HepG2 (cell line): Measurements from ENCODE around the gene SETD3. TPM values are rescaled to one million over a fixed set of nuclear protein-coding genes. Genes with fewer than 3 reads are reported as not detected.

Experiments used
- AGO1 ChIP-seq: fragments of 200-400 bp; formaldehyde crosslinking; IDR thresholded peaks from 2 replicates; pipeline ENCODE4 v1.6.1; 2017; ENCODE audit warnings: mild to moderate bottlenecking, low read depth, low read length, moderate library complexity; ENCODE audit not compliant: poor library complexity, severe bottlenecking
- FOXK1 ChIP-seq: sonication (generic); formaldehyde crosslinking; IDR thresholded peaks from 2 replicates; pipeline ENCODE4 v1.4.0; 2020; ENCODE audit warnings: low read depth, missing genetic modification reagents, borderline replicate concordance
- FOXP1 ChIP-seq, 2 experiments: fragments of 450-650 bp in 1 of 2; IDR thresholded peaks; 2 replicates each; pipeline ENCODE4 v1.6.1; 2017 to 2018; ENCODE audit warnings: antibody characterized with exemption in 1 of 2
- HCFC1 ChIP-seq: fragments of 150-350 bp; IDR thresholded peaks from 2 replicates; pipeline ENCODE4 v1.6.1; 2014; ENCODE audit warnings: low read depth, low read length
- HMGA1 ChIP-seq: sonication (generic); formaldehyde crosslinking; conservative IDR thresholded peaks from 2 replicates; pipeline ENCODE4 v1.4.0; 2020; ENCODE audit warnings: missing genetic modification reagents
- IKZF5 ChIP-seq: IDR thresholded peaks from 2 replicates; pipeline ENCODE4 v1.6.1; 2018; ENCODE audit warnings: missing genetic modification reagents, mild to moderate bottlenecking, missing compliant biosample characterization
- KLF6 ChIP-seq: IDR thresholded peaks from 2 replicates; pipeline ENCODE4 v1.8.0; 2016; ENCODE audit warnings: missing biosample characterization, missing genetic modification reagents
- MEF2D ChIP-seq: sonication (generic); formaldehyde crosslinking; IDR thresholded peaks from 2 replicates; pipeline ENCODE4 v1.5.1; 2020; ENCODE audit warnings: mild to moderate bottlenecking, missing genetic modification reagents
- PITX1 ChIP-seq: sonication (generic); formaldehyde crosslinking; IDR thresholded peaks from 2 replicates; pipeline ENCODE4 v1.5.1; 2020; ENCODE audit warnings: mild to moderate bottlenecking, missing genetic modification reagents
- POGZ ChIP-seq: sonication (generic); formaldehyde crosslinking; IDR thresholded peaks from 2 replicates; pipeline ENCODE4 v1.4.0; 2020; ENCODE audit warnings: mild to moderate bottlenecking, missing genetic modification reagents
- PTBP1 ChIP-seq: fragments of 200-400 bp; formaldehyde crosslinking; IDR thresholded peaks from 2 replicates; pipeline ENCODE4 v1.6.1; 2018; ENCODE audit warnings: low read length, low read depth; ENCODE audit not compliant: poor library complexity, severe bottlenecking
- REPIN1 ChIP-seq: sonication (generic); formaldehyde crosslinking; IDR thresholded peaks from 2 replicates; pipeline ENCODE4 v1.8.0; 2022; ENCODE audit warnings: missing genetic modification reagents, low read depth, mild to moderate bottlenecking, borderline replicate concordance
- SETDB1 ChIP-seq: sonication (generic); formaldehyde crosslinking; IDR thresholded peaks from 2 replicates; pipeline ENCODE4 v1.5.1; 2020; ENCODE audit warnings: missing genetic modification reagents, mild to moderate bottlenecking, borderline replicate concordance
- THAP11 ChIP-seq: IDR thresholded peaks from 2 replicates; pipeline ENCODE4 v1.6.1; 2016; ENCODE audit warnings: missing biosample characterization, missing genetic modification reagents
- THRA ChIP-seq: sonication (generic); formaldehyde crosslinking; IDR thresholded peaks from 2 replicates; pipeline ENCODE4 v1.4.0; 2020; ENCODE audit warnings: missing genetic modification reagents, borderline replicate concordance
- ZFP36L1 ChIP-seq: sonication (generic); formaldehyde crosslinking; IDR thresholded peaks from 2 replicates; pipeline ENCODE4 v1.8.0; 2022; ENCODE audit warnings: mild to moderate bottlenecking, missing genetic modification reagents, moderate library complexity
- ZNF468 ChIP-seq: sonication (generic); formaldehyde crosslinking; IDR thresholded peaks from 2 replicates; pipeline ENCODE4 v1.8.0; 2022; ENCODE audit warnings: mild to moderate bottlenecking, moderate library complexity, missing genetic modification reagents
- ZNF503 ChIP-seq: sonication (generic); formaldehyde crosslinking; IDR thresholded peaks from 2 replicates; pipeline ENCODE4 v1.4.0; 2020; ENCODE audit warnings: missing genetic modification reagents
- ZNF619 ChIP-seq: sonication (generic); formaldehyde crosslinking; IDR thresholded peaks from 2 replicates; pipeline ENCODE4 v1.4.0; 2020; ENCODE audit warnings: mild to moderate bottlenecking, missing genetic modification reagents
- ZNF749 ChIP-seq: sonication (generic); formaldehyde crosslinking; IDR thresholded peaks from 2 replicates; pipeline ENCODE4 v1.8.0; 2022; ENCODE audit warnings: mild to moderate bottlenecking, missing genetic modification reagents, moderate library complexity, borderline replicate concordance
- ZNF766 ChIP-seq: sonication (generic); formaldehyde crosslinking; IDR thresholded peaks from 2 replicates; pipeline ENCODE4 v1.5.0; 2020; ENCODE audit warnings: missing genetic modification reagents, borderline replicate concordance
- ZNF790 ChIP-seq: sonication (generic); formaldehyde crosslinking; IDR thresholded peaks from 2 replicates; pipeline ENCODE4 v1.8.0; 2022; ENCODE audit warnings: missing genetic modification reagents, mild to moderate bottlenecking, borderline replicate concordance
- ZNF879 ChIP-seq: sonication (generic); formaldehyde crosslinking; IDR thresholded peaks from 2 replicates; pipeline ENCODE4 v1.8.1; 2023; ENCODE audit warnings: missing genetic modification reagents
- polyA plus RNA-seq, 8 experiments: library from polyadenylated mRNA; depleted of rRNA in 3 of 8; stranded (reverse) in 7 of 8; unstranded in 1 of 8; fragments of >200 nt; fragmentation: Illumina TruSeq in 4 of 8; extraction: Trizol in 4 of 8; gene quantifications; 2 replicates each; pipeline versions ENCODE4 v1.2.1 to v1.2.3, GENCODE V29; 2011 to 2016; ENCODE audit warnings: low read depth in 4 of 8, missing spikeins in 1 of 8, mixed read lengths in 1 of 8; ENCODE audit not compliant: insufficient read depth in 1 of 8
- total RNA-seq, 5 experiments: library from RNA; depleted of rRNA; stranded (reverse); fragments of >200 nt; fragmentation: Illumina TruSeq; extraction: Trizol; gene quantifications; 2 replicates each; pipeline ENCODE4 v1.2.3, GENCODE V29; 2016; ENCODE audit warnings: low read depth in 1 of 5
- TF ChIP-seq, protein P1 (sequence below): sonication (generic); formaldehyde crosslinking; IDR thresholded peaks from 2 replicates; pipeline ENCODE4 v1.4.0; 2020; ENCODE audit warnings: missing genetic modification reagents

SETD3 gene
- total and polyA plus RNA-seq, 2 of the 13 experiments (the other 11 are each of a cell fraction or from before 2014, with no cell fraction given): 30.3 to 67.1 TPM

DNA sequence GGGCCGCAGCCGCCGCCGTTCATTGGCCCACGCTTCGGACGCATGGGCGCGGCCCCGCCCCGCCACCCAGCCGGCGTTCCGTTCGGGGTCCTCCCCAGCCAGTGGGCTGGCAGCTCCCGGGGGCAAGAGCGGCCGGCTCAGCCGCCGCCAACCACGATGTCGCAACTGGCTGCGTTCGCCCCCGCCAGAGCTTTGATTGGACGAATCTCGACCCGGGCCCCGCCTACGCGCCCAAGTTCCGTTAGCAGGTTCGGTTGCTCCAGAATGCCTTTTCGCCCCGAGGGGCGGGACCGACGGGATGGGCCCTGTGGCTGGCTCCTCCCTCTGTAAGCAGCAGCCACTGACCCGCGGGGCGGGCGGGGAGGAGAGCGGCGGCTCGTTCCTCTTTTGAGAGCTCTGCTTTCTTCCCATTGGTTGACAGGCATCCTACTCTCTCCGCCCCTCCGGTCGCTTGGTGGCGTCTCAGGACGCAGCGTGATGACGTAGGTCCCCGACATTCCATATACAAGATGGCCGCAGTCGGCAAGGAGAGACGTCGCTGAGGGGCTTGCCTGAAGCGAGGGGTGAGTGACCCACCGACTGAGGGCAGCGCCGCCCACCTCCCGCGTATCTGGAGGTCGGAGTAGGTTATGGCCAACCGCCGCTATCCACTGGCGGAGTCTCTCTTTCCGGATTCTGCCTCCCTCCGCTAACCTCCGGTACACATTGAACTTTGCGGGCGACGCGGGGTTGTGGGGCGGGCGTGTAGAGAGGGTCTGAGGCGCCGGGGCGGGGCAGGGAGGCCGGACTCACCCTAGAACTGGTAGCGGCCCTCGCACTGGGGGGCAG, 472 bp upstream of the SETD3 start, which contains the start of gene CCNK (continued):
- TF ChIP-seq MEF2D (CRISPR knock-in tag): peak; percentile 54; the same call in 1 of the 2 replicates
- TF ChIP-seq ZNF468 (CRISPR knock-in tag): no peak
- TF ChIP-seq SETDB1 (CRISPR knock-in tag): no peak
- 0 out of 2 replicates have a peak, but pooled peaks have one; percentile 42 for TF ChIP-seq ZFP36L1
- peak; percentile 87 for TF ChIP-seq POGZ (CRISPR knock-in tag)
- TF ChIP-seq THRA: peak; percentile 60; the same call in 1 of the 2 replicates
- no peak for TF ChIP-seq ZNF503 (CRISPR knock-in tag)
- peak; percentile 69; the same call in 1 of the 2 replicates for TF ChIP-seq KLF6 (CRISPR knock-in tag)
- TF ChIP-seq PITX1 (CRISPR knock-in tag): peak; percentile 43; the same call in 1 of the 2 replicates
- TF ChIP-seq ZNF619 (CRISPR knock-in tag): peak; percentile 47; the same call in 1 of the 2 replicates
- TF ChIP-seq, protein P1, sequence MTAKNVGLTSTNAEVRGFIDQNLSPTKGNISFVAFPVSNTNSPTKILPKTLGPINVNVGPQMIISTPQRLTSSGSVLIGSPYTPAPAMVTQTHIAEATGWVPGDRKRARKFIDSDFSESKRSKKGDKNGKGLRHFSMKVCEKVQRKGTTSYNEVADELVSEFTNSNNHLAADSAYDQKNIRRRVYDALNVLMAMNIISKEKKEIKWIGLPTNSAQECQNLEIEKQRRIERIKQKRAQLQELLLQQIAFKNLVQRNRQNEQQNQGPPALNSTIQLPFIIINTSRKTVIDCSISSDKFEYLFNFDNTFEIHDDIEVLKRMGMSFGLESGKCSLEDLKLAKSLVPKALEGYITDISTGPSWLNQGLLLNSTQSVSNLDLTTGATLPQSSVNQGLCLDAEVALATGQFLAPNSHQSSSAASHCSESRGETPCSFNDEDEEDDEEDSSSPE (CRISPR knock-in tag): peak; percentile 71
- TF ChIP-seq HMGA1 (CRISPR knock-in tag): no peak
- peak; percentile 50; the same call in 1 of the 2 replicates for TF ChIP-seq REPIN1 (CRISPR knock-in tag)
- TF ChIP-seq ZNF766 (CRISPR knock-in tag): no peak
- TF ChIP-seq THAP11 (CRISPR knock-in tag): peak; percentile 93
- peak; percentile 92; the same call in 1 of the 2 replicates for TF ChIP-seq FOXK1 (CRISPR knock-in tag)
- peak; percentile 69 for TF ChIP-seq HCFC1
- no peak for TF ChIP-seq FOXP1 (IDR thresholded peaks at IDR 0.05)
- no peak for TF ChIP-seq FOXP1 (CRISPR knock-in tag; IDR thresholded peaks at IDR 0.05)
- peak; percentile 82; the same call in 1 of the 2 replicates for TF ChIP-seq ZNF790 (CRISPR knock-in tag)
- peak; percentile 32 for TF ChIP-seq AGO1
- TF ChIP-seq PTBP1: no peak
- no peak for TF ChIP-seq ZNF879 (CRISPR knock-in tag)
- TF ChIP-seq IKZF5 (CRISPR knock-in tag): peak; percentile 82
- TF ChIP-seq ZNF749 (CRISPR knock-in tag): 0 out of 2 replicates have a peak, but pooled peaks have one; percentile 38
